PC-9 (cell line): ENCODE data around the gene MYLK.

Experiments used
- CTCF ChIP-seq: fragments of 200-600 bp; sonication (generic); conservative IDR thresholded peaks from 2 replicates; pipeline ENCODE4 v1.6.1; 2017; ENCODE audit warnings: mixed run types, antibody characterized with exemption, mild to moderate bottlenecking, moderate library complexity
- EZH2 ChIP-seq: fragments of 200-600 bp; sonication (generic); IDR thresholded peaks from 2 replicates; pipeline ENCODE4 v1.8.0; 2017; ENCODE audit warnings: antibody characterized with exemption, low read depth

GRCh38 chr3:123791898-123792297 lies 92.2 kb downstream of the MYLK start:
- TF ChIP-seq CTCF (no peak), EZH2 (no peak)
